SH-SY5Y (cell line): ENCODE measurements around the gene MMRN2.

Experiments used
- GATA2 ChIP-seq: IDR thresholded peaks from 2 replicates; pipeline ENCODE4 v1.6.1; 2011; ENCODE audit warnings: mild to moderate bottlenecking, low read depth, low read length
- GATA3 ChIP-seq: IDR thresholded peaks from 2 replicates; pipeline ENCODE4 v1.6.1; 2011; ENCODE audit warnings: low read depth, mild to moderate bottlenecking, low read length, moderate library complexity

GRCh38 chr10:86936661-86937501 lies 20.5 kb downstream of the MMRN2 start:
- TF ChIP-seq GATA3 (no peak), GATA2 (no peak)
